ENCODE measurements around the gene MPL. TPM values are rescaled to one million over a fixed set of nuclear protein-coding genes. Genes with fewer than 3 reads are reported as not detected.

Gene MPL
- total and polyA plus RNA-seq, 2 of the 13 experiments (the other 11 are each of a cell fraction or from before 2014, with no cell fraction given): not detected

GRCh38 chr1:43348343-43348808 lies 10.8 kb downstream of the MPL start (continued):
- TF ChIP-seq ARID3A (IDR thresholded peaks at IDR 0.05; ENCODE audit: low read depth, low read length): no peak
- no peak for TF ChIP-seq ATF6 (CRISPR knock-in tag; conservative IDR thresholded peaks at IDR 0.05)
- TF ChIP-seq SP2 (CRISPR knock-in tag; IDR thresholded peaks at IDR 0.05): no peak
- TF ChIP-seq, protein P1, sequence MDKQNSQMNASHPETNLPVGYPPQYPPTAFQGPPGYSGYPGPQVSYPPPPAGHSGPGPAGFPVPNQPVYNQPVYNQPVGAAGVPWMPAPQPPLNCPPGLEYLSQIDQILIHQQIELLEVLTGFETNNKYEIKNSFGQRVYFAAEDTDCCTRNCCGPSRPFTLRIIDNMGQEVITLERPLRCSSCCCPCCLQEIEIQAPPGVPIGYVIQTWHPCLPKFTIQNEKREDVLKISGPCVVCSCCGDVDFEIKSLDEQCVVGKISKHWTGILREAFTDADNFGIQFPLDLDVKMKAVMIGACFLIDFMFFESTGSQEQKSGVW (CRISPR knock-in tag; IDR thresholded peaks at IDR 0.05; ENCODE audit: borderline replicate concordance): no peak
- TF ChIP-seq DDIT3 (CRISPR knock-in tag; IDR thresholded peaks at IDR 0.05): no peak
- no peak for TF ChIP-seq KDM5A (IDR thresholded peaks at IDR 0.05; ENCODE audit: borderline replicate concordance, low read length)
- TF ChIP-seq HMGXB3 (CRISPR knock-in tag; IDR thresholded peaks at IDR 0.05; ENCODE audit: borderline replicate concordance): no peak
- TF ChIP-seq ZNF891 (CRISPR knock-in tag; IDR thresholded peaks at IDR 0.05): no peak; the same call in 1 of the 2 replicates
- TF ChIP-seq ZGPAT (CRISPR knock-in tag; IDR thresholded peaks at IDR 0.05): no peak
- TF ChIP-seq ZMYM2 (CRISPR knock-in tag; IDR thresholded peaks at IDR 0.05): no peak
- TF ChIP-seq KDM3A (CRISPR knock-in tag; IDR thresholded peaks at IDR 0.05; ENCODE audit: low read depth): no peak
- no peak for TF ChIP-seq RORA (CRISPR knock-in tag; IDR thresholded peaks at IDR 0.05)
- TF ChIP-seq MAFK (conservative IDR thresholded peaks at IDR 0.05 in 1 of 2, IDR thresholded peaks at IDR 0.05 in 1 of 2; ENCODE audit: low read length in 2 of 2): no peak
- TF ChIP-seq, protein P2, sequence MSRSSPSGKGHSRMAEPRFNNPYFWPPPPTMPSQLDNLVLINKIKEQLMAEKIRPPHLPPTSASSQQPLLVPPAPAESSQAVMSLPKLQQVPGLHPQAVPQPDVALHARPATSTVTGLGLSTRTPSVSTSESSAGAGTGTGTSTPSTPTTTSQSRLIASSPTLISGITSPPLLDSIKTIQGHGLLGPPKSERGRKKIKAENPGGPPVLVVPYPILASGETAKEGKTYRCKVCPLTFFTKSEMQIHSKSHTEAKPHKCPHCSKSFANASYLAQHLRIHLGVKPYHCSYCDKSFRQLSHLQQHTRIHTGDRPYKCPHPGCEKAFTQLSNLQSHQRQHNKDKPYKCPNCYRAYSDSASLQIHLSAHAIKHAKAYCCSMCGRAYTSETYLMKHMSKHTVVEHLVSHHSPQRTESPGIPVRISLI (CRISPR knock-in tag; IDR thresholded peaks at IDR 0.05; ENCODE audit: borderline replicate concordance): no peak
- no peak for TF ChIP-seq ZFP36 (IDR thresholded peaks at IDR 0.05; ENCODE audit: borderline replicate concordance, low read depth, low read length, partially characterized antibody)
- TF ChIP-seq SIX4 (CRISPR knock-in tag; IDR thresholded peaks at IDR 0.05): no peak
- no peak for TF ChIP-seq ZNF550 (CRISPR knock-in tag; IDR thresholded peaks at IDR 0.05; ENCODE audit: borderline replicate concordance)
- no peak for TF ChIP-seq ARNT2 (CRISPR knock-in tag; IDR thresholded peaks at IDR 0.05; ENCODE audit: low read depth)

All from HepG2 (cell line).